HG02938 (cell line): ENCODE data around the gene PRDX5.
A peak's percentile ranks its signal among the peaks of the same experiment; 100 is the strongest.

Source experiments
- ATAC-seq: cut with Tn5 transposase; IDR thresholded peaks from one replicate; pipeline ENCODE4 v1.9.1; 2021; ENCODE audit warnings: mild to moderate bottlenecking, moderate library complexity; ENCODE audit not compliant: unreplicated experiment

PRDX5 gene

GRCh38 chr11:64317961-64318765, at the start of gene PRDX5:
Gene PRDX5, plus strand, starts transcription at chr11:64318121. Its CDS starts 95 bp downstream, at chr11:64318216.
- ATAC-seq = peak; percentile 64

DNA sequence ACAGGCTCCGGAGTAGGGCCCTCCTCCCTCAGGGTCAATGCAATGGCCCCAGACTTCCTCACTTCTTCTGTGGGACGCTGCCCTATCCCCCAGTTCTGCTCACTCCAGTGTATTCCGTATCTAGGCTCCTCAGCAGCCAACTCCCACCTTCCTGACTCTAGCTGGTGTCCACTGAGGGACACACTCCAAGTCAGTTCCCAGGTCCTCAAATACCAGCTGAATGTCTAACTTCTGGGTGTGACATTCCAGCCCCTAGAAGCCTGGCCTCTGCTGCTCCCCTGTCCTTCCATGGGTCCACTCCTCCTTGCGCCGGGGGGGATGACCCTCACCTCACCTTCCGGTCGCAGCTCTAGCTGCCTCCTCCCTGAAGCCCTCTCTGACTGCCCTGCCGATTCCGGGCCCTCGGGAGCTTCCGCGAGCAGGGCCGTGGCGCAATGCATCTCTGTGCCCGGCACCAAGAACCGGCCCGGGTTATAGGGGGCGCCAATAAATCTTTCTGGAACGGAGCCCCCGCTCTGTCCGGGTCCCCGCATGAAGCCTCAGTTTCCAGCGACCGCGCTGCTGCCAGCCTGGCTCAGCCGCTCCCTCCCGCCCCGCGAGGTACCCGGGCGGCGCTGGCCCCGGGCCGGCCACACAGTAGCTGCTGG, 48.9 kb upstream of the PRDX5 start:
- ATAC-seq = peak; percentile 9

DNA sequence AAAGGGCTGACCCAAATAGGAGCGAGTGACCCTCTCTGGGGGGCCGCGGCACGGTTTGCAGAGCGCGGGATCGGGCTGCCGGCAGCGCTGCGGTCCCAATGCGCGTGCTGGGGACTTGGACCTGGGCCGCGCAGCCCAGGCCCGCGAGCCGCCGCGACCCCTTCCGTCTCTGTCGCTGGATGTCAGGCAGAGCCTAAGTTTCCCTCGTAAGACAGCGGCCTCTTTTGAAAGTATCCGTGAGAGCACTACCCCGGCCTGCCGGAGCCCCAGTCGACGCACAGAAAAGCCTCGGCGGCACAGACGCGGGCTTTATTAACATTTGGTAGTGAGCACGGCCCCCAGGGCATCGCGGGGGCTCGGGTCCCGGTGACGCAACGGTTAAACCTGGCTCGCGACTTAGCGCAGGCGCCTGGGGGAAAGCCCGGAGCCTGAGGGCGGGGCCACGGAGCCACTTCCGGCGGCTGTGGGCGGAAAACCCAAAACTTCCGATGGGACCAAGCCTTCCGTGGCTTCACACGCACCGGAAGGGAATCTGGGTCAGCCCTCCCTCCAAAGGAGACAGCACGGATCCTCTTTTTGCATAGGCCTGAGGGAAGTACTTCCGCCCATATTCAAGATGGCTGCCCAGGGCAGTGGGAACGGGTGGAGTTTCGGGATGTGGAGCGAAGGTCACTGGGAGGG, 48.2 kb upstream of the PRDX5 start:
- ATAC-seq = peak; percentile 67

DNA sequence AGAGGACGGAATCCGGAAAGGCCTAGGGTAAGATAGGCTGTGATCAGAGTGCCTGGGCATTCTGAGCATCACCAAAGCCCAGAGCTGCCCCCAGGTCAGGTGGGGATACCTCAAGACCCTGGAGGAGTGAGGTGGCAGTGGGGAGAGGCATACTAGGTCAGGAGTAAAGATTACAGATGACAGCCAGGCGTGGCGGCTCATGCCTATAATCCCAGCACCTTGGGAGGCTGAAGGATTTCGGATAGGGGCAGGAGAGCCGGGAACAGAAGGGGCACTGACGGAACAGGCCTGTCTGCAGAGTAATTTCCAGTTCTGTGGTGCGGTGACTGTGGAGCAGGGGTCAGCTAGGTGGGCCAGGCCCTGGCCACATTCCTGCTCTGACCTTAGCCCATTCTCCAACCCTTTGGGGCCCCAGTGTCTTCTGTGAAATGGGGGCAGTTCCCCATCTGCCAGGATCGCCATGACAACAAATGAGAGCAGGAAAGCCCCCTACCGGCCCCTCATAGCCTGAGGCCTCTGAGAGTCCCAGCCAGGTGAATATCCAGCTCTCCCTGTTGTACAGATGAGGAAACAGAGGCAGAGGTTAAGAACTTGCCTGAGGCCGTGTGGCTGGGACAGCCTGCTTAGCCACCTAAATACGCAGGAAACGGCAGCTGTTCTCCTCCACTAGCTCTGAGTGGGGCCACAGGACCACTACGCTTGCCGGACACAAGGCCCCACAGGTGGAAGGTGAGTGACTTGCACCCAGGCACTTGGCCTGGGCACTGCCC, 42.7 kb upstream of the PRDX5 start:
- ATAC-seq = no peak

DNA sequence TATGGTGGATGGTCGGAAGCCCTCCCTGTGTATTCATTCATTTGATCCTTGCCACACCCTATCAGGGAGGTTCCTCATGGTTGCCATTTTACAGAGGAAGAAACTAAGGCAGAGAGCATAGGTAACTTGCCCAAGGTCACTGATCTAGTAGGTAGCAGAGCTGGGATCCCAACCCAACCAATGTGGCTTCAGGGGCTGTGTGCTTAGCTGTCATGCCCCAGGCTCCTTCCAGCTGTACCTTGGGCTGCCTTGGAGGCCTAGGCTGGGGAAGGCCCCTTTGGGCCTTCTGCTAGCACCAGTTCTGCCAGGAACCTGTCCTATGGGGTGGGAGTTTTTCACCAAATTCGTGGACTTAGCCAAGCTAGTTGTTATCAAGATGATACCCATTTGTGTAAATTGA, 42.1 kb upstream of the PRDX5 start:
- ATAC-seq = no peak

DNA sequence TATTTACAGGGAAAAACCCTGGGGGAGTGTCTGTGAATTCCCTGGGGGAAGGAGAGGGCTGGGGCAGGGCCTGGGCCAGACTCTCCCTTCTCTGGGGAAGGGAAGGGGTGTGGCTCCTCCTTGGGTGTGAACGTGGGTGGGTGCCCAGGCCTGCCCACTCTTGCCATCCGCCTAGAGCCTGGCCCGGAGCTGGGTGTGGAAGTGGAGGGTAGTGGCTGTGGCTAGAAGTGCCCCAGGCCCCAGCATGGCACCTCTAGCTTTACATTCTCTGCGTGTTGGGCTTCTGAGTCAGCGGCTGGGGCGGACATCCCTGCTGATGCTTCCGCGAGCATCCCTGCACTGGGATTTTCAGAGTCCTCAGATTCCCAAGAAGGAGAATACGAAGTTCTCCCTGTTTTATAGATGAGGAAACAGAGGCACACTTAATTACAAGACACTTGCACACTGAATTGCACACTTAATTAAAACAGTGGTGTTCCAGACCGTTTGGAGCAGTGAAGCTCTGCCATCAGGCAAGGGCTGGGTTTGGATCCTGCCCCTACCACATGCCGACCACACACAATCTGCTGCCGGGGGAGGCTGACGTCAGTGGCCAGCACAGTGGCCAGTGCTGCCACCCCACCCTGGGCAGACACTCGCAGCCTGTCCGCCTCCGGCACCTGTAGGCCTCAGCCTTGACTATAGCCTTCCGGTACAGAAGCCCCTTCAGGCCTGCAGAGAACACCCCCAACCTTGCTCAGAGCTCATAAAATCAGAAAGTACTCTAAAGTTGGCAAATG, 41.1 kb upstream of the PRDX5 start:
- no peak for ATAC-seq

DNA sequence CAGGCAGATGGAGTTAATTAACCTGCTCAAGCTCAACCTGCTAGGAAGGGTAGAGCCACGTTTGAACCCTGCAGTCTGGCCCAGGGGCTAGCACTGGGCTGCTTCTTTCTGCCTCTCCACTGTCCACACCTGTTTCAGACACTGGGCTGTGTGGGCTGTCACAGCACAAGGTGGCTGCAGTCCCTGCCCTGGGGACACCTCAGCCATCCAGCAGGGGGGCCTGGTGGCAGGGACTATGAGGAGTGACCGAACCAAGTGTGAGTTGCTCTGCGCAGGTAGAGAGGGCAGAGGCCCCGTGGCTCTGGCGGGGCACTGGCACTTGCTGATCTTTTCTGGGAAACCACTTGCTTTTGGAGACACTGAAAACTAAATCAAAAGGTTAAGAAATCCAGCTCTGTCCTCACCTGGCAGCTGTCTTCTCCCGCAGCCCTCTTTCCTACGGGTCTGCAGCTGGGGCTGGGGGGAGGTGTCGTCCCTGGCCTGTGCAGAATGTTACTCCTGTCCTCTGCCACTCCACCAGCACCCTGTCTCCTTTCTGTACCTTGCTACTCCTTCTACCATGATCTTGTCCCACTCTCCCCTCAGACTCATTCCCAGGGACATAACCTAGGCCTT, 39.2 kb upstream of the PRDX5 start:
- ATAC-seq = no peak

DNA sequence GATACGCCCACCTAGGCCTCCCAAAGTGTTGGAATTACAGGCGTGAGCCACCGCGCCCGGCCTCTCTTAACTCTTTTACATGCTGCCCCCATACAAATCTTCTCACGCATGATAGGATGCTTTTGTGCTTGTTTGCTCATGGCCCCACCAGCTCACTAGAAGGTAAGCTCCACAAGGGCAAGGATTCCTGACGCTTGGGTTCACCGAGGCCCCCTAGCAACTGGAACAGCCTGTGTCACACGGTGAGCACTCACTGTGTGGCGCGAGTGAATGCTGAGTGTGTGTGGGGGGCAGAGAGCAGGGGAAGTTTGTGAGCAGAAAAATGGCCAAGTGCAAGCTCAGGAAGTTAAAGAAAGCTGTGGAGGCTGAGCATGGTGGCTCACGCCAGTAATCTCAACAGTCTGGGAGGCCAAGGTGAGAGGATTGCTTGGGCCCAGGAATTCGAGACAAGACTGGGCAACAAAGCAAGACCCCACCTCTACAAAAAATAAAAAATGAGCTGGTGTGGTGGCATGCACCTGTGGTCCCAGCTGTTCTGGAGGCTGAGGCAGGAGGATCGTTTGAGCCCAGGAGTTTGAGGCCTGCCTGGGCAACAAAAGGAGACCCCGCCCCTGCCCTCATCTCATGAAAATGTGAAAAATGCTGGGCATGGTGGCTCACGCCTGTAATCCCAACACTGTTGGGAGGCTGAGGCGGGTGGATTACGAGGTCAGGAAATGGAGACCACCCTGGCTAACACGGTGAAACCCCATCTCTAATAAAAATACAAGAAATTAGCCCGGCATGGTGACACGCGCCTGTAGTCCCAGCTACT, 35.8 kb upstream of the PRDX5 start:
- ATAC-seq = no peak

GRCh38 chr11:64283092-64283491, 34.8 kb upstream of the PRDX5 start:
- no peak for ATAC-seq

DNA sequence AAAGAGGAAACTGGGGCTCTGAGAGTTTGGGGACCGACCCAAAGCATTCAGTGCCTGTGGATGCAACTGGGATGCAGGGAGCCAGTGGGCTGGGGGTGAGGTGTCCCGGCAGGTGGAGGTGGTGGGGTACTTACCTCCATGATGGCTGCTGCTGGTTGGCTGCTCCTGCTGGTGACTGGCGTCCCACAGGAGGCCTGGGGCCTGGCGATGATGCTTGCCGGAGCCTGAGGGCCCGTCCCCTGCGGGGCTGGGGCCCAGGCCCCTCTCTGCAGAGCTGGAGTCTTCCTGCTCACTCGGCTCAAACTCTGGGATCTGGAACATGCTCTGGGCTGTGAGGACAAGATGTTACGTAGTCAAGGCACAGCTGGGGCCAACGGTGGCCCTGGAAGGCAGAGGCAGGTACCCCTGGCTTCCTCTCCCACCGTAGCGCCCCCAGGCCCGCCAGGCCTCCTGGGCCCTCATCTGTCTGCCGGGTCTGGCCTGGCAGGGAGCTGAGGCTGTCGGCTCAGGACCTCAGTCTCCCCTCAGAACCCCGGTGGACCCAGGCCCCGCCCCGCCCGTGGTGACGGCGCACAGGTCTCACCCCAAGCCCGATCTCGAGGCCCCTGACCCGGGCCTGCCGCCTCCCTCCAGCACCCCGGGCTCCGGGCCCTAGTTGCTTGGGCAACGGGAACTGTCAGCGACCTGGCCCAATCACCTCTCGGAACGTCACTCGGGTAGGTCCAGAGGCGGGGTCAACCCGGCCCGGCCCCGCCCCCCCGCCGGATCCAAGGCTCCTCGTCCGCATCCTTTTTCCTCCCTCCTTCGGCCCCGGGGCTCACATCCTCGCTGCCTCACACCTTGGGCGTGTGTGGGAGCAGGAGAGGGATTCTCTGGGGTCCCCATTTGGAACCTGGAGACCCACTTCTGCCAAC, 33.6 kb upstream of the PRDX5 start, which contains the start of gene BAD:
Gene BAD, minus strand, starts transcription at position 618 of the 914 bp plus-strand sequence. Its CDS starts 297 bp downstream, at position 321.
- ATAC-seq = peak; percentile 59

DNA sequence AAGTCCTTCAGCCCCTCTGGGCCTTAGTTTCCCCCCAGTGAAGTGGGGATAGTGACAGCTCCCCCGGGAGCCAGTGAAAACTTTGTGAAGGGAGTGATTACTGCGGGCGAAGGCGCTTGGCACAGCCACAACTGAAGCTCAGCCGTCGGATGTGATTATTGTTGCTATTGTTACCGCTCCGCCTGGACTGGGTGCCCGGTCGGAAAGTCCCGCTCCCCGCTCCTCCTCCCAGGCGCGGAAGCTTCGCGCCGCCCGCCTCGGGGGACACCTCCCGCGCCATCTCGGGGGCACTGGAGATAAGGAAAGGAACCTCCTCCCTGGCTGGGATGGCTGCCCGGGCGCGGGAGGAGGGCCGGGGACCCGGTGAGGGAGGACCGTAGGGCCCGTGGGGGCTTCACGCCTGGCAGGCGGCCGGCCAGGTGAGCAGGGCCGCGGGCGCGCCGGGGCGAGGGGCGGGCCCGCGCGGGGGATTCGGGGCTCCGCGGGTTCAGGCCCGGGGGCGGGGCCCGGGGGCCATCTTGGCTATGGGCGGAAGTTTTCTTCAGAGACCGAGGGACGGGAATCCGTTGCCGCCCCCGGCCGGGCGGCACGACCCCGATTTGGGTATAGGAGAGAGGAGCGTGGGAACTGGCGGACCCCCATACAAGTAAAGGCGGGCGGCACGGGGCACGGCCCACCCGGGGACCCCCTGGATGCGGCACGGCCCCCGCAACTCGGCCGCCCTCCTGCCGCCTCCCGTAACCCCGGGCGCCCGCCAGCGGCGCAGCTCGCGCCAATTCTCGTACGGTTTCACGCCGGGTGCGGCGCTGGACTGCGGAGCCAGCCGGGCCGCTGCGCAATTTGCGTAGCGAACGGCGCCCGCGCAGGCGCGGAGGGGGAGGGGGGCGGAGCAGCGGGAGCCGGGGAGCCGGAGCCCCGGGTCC, 32.7 kb upstream of the PRDX5 start, which contains the start of gene GPR137:
Gene GPR137, plus strand, starts transcription at position 887 of the 923 bp plus-strand sequence. CDS start 677 bp downstream, outside the sequence.
- ATAC-seq = peak; percentile 43

DNA sequence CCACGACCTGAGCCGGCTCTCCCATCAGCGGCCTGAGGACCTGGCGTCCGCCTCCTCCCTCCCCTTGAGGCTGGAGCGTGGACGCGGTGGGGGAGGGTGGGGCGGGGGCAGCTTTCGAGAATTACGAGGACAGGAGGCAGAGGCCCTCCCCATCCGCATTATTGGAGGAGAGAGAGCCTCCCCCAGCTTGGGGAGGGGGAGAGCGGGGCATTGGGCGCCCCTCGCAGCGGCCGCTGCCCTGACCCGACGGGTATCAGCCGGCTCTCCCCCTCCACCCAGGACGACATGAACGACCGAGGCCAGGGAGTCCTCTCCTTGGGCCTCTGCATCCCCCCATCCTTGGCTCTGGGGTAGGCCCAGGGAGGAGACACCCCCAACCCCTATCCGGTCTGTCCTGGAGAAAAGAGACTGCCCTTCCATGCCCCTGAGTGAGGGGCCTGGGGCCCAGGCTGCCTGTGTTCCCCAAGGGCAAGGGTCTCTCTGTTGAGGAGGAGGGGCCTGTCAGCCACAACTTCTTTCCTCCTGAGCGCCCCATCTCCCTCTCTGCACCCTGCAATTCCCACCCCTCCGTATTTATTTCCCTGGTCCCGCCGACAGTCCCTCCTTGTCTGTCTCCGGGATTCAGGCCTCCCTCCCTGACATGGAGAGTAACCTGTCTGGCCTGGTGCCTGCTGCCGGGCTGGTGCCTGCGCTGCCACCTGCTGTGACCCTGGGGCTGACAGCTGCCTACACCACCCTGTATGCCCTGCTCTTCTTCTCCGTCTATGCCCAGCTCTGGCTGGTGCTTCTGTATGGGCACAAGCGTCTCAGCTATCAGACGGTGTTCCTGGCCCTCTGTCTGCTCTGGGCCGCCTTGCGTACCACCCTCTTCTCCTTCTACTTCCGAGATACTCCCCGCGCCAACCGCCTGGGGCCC, 31.8 kb upstream of the PRDX5 start:
- ATAC-seq = no peak

DNA sequence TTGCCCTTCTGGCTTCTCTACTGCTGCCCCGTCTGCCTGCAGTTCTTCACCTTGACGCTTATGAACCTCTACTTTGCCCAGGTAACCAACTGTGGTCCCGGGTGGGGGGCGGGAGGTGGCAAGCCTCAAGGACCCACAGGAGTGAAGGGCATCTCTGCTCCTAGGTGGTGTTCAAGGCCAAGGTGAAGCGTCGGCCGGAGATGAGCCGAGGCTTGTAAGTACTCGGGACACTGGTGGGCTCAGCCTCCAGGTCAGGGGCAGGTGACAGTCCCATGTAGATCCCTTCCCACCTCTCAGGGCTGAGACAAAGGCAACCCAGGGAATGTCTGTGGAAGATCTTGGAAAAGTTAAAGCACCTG, 31.1 kb upstream of the PRDX5 start:
- ATAC-seq = no peak

DNA sequence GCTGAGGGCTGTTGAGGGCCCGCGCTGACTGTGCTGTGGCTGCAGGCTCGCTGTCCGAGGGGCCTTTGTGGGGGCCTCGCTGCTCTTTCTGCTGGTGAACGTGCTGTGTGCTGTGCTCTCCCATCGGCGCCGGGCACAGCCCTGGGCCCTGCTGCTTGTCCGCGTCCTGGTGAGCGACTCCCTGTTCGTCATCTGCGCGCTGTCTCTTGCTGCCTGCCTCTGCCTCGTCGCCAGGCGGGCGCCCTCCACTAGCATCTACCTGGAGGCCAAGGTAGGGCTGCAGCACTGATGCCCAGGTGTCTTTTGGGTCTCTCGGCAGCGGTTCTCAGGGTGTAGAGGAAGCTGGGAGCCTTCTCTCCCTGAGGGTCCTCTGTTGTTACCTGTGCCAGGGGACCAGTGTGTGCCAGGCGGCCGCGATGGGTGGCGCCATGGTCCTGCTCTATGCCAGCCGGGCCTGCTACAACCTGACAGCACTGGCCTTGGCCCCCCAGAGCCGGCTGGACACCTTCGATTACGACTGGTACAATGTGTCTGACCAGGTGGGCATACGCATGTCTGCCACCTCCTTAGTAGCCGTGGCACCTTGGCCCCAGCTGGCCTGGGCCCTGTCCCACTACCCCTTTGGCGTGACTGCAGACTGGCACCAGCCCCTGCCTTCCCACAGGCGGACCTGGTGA, 30.1 kb upstream of the PRDX5 start:
- ATAC-seq = no peak

DNA sequence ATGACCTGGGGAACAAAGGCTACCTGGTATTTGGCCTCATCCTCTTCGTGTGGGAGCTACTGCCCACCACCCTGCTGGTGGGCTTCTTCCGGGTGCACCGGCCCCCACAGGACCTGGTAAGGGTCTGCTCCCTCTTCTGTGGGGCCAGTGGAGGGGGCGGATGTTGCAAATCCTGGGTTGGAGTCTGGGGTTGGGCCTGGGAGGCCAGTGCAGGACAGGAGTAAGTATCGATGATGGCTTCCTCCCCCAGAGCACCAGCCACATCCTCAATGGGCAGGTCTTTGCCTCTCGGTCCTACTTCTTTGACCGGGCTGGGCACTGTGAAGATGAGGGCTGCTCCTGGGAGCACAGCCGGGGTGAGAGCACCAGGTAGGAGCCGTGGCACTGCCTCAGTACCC, 29.6 kb upstream of the PRDX5 start:
- ATAC-seq = no peak
